SK-N-SH (cell line): ENCODE results near the gene OTUD5. TPM values are rescaled to one million over a fixed set of nuclear protein-coding genes. Genes with fewer than 3 reads are reported as not detected.
A peak's percentile ranks its signal among the peaks of the same experiment; 100 is the strongest.

Experiments
- CTCF ChIA-PET: fragments of 300-600, 350-600 bp; formaldehyde crosslinking; extraction: SDS; loops from one replicate; lab custom pipeline; 2021; lab: Yijun Ruan, JAX
- POLR2A ChIA-PET: fragments of 350-600 bp; sonication (Branson Sonifier 250); formaldehyde crosslinking; extraction: SDS; loops from one replicate; lab custom pipeline; 2020; ENCODE audit warnings: antibody characterized with exemption, inconsistent platforms; lab: Yijun Ruan, JAX
- DNase-seq: peaks from one replicate; pipeline ENCODE4 v3.0.0; 2012
- H2AFZ ChIP-seq: fragments of 200-600 bp; sonication (generic); 2 replicates; pipeline ENCODE4 v1.8.1; 2016; ENCODE audit warnings: antibody characterized with exemption, mild to moderate bottlenecking, low read depth
- H3F3A ChIP-seq: fragments of 200-600 bp; sonication (generic); replicated peaks from 2 replicates; pipeline ENCODE3; 2016; ENCODE audit warnings: antibody characterized with exemption, mild to moderate bottlenecking; ENCODE audit not compliant: insufficient read depth
- H3K27ac ChIP-seq, 2 experiments: fragments of 200-500 bp in 1 of 2; fragments of 200-600 bp in 1 of 2; sonication (Bioruptor generic) in 1 of 2; sonication (generic), shearing (Covaris generic) in 1 of 2; 2 replicates each; pipeline versions ENCODE4 v1.5.1 to v1.6.1; 2014 to 2016; ENCODE audit warnings: low read depth in 2 of 2, inconsistent platforms in 1 of 2, low read length in 1 of 2, mild to moderate bottlenecking in 1 of 2, mixed read lengths in 1 of 2
- H3K27me3 ChIP-seq: fragments of 200-600 bp; sonication (generic), shearing (Covaris generic); 2 replicates; pipeline ENCODE4 v1.6.1; 2016; ENCODE audit warnings: mixed run types; ENCODE audit not compliant: insufficient read depth
- H3K36me3 ChIP-seq, 2 experiments: fragments of 200-500 bp in 1 of 2; fragments of 200-600 bp in 1 of 2; sonication (Bioruptor generic) in 1 of 2; sonication (generic) in 1 of 2; replicated peaks in 1 of 2; 2 replicates each; pipeline versions ENCODE3 to v1.5.1; 2014 to 2016; ENCODE audit warnings: low read length in 1 of 2, mild to moderate bottlenecking in 1 of 2; ENCODE audit not compliant: insufficient read depth in 2 of 2, control insufficient read depth in 1 of 2
- H3K4me1 ChIP-seq, 2 experiments: fragments of 200-500 bp in 1 of 2; fragments of 200-600 bp in 1 of 2; sonication (Bioruptor generic) in 1 of 2; sonication (generic), shearing (Covaris generic) in 1 of 2; 2 replicates each; pipeline versions ENCODE4 v1.5.1 to v1.6.1; 2014 to 2016; ENCODE audit warnings: low read depth in 1 of 2, low read length in 1 of 2, mixed run types in 1 of 2; ENCODE audit not compliant: insufficient read depth in 2 of 2, control insufficient read depth in 1 of 2
- H3K4me2 ChIP-seq: fragments of 200-600 bp; sonication (generic), shearing (Covaris generic); 2 replicates; pipeline ENCODE4 v1.6.1; 2017; ENCODE audit warnings: mixed run types
- H3K4me3 ChIP-seq, 2 experiments: fragments of 200-500 bp in 1 of 2; fragments of 200-600 bp in 1 of 2; sonication (Bioruptor generic) in 1 of 2; sonication (generic), shearing (Covaris generic) in 1 of 2; 2 replicates each; pipeline versions ENCODE4 v1.5.1 to v1.8.1; 2014 to 2016; ENCODE audit warnings: low read depth in 2 of 2, inconsistent platforms in 1 of 2, low read length in 1 of 2, mild to moderate bottlenecking in 1 of 2, mixed read lengths in 1 of 2, moderate library complexity in 1 of 2
- H3K79me2 ChIP-seq: fragments of 200-600 bp; sonication (generic); 2 replicates; pipeline ENCODE4 v1.8.1; 2017; ENCODE audit warnings: mild to moderate bottlenecking; ENCODE audit not compliant: insufficient read depth
- H3K9ac ChIP-seq: fragments of 200-600 bp; sonication (generic); 2 replicates; pipeline ENCODE4 v1.6.1; 2017; ENCODE audit warnings: mixed run types
- H3K9me2 ChIP-seq: fragments of 200-600 bp; sonication (generic); 2 replicates; pipeline ENCODE4 v1.6.1; 2017; ENCODE audit warnings: mixed run types
- H3K9me3 ChIP-seq: fragments of 200-600 bp; sonication (generic); 2 replicates; pipeline ENCODE4 v1.6.1; 2017; ENCODE audit warnings: mixed run types, mild to moderate bottlenecking, moderate library complexity
- H4K20me1 ChIP-seq: fragments of 200-600 bp; sonication (generic); 2 replicates; pipeline ENCODE4 v1.6.1; 2017; ENCODE audit warnings: mild to moderate bottlenecking, mixed run types; ENCODE audit not compliant: insufficient read depth
- ELF1 ChIP-seq: IDR thresholded peaks from 2 replicates; pipeline ENCODE4 v1.4.0; 2012
- EZH2phosphoT487 ChIP-seq: fragments of 200-600 bp; sonication (generic); IDR thresholded peaks from 2 replicates; pipeline ENCODE4 v1.6.1; 2017; ENCODE audit warnings: low read depth, mixed run types, mild to moderate bottlenecking, antibody characterized with exemption, moderate library complexity, borderline replicate concordance
- FOSL2 ChIP-seq: IDR thresholded peaks from 2 replicates; pipeline ENCODE4 v1.4.0; 2012; ENCODE audit warnings: low read depth, mild to moderate bottlenecking, moderate library complexity, borderline replicate concordance
- FOXJ3 ChIP-seq: sonication (generic); formaldehyde crosslinking; IDR thresholded peaks from 2 replicates; pipeline ENCODE4 v1.5.1; 2020; ENCODE audit warnings: mild to moderate bottlenecking, missing genetic modification reagents
- FOXM1 ChIP-seq: IDR thresholded peaks from 2 replicates; pipeline ENCODE4 v1.4.0; 2012; ENCODE audit warnings: low read depth, mild to moderate bottlenecking
- GABPA ChIP-seq: IDR thresholded peaks from 2 replicates; pipeline ENCODE4 v1.4.0; 2012; ENCODE audit warnings: low read depth, mild to moderate bottlenecking
- JUND ChIP-seq: IDR thresholded peaks from 2 replicates; pipeline ENCODE4 v1.4.0; 2012
- MEF2A ChIP-seq: IDR thresholded peaks from 2 replicates; pipeline ENCODE4 v1.4.0; 2012; ENCODE audit warnings: low read depth, borderline replicate concordance
- POLR2AphosphoS5 ChIP-seq: IDR thresholded peaks from 2 replicates; pipeline ENCODE4 v1.6.1; 2012; ENCODE audit warnings: low read depth, low read length
- RAD21 ChIP-seq: IDR thresholded peaks from 2 replicates; pipeline ENCODE4 v1.6.1; 2012; ENCODE audit warnings: mild to moderate bottlenecking, low read length
- RFX5 ChIP-seq: IDR thresholded peaks from 2 replicates; pipeline ENCODE4 v1.6.1; 2012; ENCODE audit warnings: mild to moderate bottlenecking, improper control_type of control experiment, low read length
- RXRA ChIP-seq: IDR thresholded peaks from 2 replicates; pipeline ENCODE4 v1.4.0; 2012; ENCODE audit warnings: low read depth, mild to moderate bottlenecking, borderline replicate concordance
- SIN3A ChIP-seq: IDR thresholded peaks from 2 replicates; pipeline ENCODE4 v1.6.1; 2012; ENCODE audit warnings: low read depth, mild to moderate bottlenecking, low read length, moderate library complexity, borderline replicate concordance
- TCF12 ChIP-seq: IDR thresholded peaks from 2 replicates; pipeline ENCODE4 v1.4.0; 2012
- TEAD4 ChIP-seq: IDR thresholded peaks from 2 replicates; pipeline ENCODE4 v1.4.0; 2012; ENCODE audit warnings: mild to moderate bottlenecking, borderline replicate concordance; ENCODE audit not compliant: insufficient read depth
- YY1 ChIP-seq: IDR thresholded peaks from 2 replicates; pipeline ENCODE4 v1.4.0; 2012; ENCODE audit warnings: low read depth, mild to moderate bottlenecking
- WGBS: methylation state at CpG from one replicate; pipeline ENCODE4 v1.1.6; 2017; ENCODE audit warnings: low lambda C conversion rate; 5-methylcytosine and 5-hydroxymethylcytosine counted together
- polyA plus RNA-seq, 3 experiments: library from polyadenylated mRNA; depleted of rRNA; stranded (reverse); fragments of >200 nt; gene quantifications; 2 replicates each; pipeline ENCODE4 v1.2.3, GENCODE V29; 2012
- TF ChIP-seq, protein P1 (sequence below): fragments of 200-600 bp; sonication (generic); IDR thresholded peaks from 2 replicates; pipeline ENCODE4 v1.6.1; 2017; ENCODE audit warnings: antibody characterized with exemption, mild to moderate bottlenecking, moderate library complexity
- TF ChIP-seq, protein P2 (sequence below): IDR thresholded peaks from 2 replicates; pipeline ENCODE4 v1.4.0; 2012; ENCODE audit warnings: low read depth, borderline replicate concordance
- TF ChIP-seq, protein P3 (sequence below): IDR thresholded peaks from 2 replicates; pipeline ENCODE4 v1.6.1; 2012; ENCODE audit warnings: mild to moderate bottlenecking, low read depth, low read length, moderate library complexity
- TF ChIP-seq, protein P4 (sequence below): IDR thresholded peaks from 2 replicates; pipeline ENCODE4 v1.4.0; 2012; ENCODE audit warnings: low read depth
- TF ChIP-seq, protein P5 (sequence below): IDR thresholded peaks from 2 replicates; pipeline ENCODE4 v1.4.0; 2012; ENCODE audit warnings: low read depth, borderline replicate concordance

OTUD5 gene
- polyA plus RNA-seq, 1 of the 3 experiments (the other 2 are of a cell fraction), result 90.4 TPM

DNA sequence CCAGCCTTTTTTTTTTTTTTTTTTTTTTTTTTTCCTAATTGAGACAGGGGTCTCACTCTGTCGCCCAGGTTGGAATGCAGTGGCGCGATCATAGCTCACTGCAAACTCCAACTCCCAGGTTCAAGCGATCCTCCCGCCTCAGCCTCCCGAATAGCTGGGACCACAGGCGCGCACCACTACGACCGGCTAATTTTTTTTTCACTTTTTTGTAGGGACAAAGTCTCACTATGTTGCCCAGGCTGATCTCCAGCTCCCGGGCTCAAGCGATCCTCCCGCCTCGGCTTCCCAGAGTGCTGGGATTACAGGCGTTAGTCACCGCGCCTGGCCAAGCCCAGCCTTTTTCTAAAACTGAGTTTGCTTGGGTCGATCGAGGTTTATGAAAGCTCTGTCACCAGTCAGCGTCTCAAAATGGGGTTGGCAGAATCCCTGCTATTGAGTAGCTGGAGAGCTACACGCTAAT lies 1.3 kb upstream of the OTUD5 start (continued):
- TF ChIP-seq, protein P1, sequence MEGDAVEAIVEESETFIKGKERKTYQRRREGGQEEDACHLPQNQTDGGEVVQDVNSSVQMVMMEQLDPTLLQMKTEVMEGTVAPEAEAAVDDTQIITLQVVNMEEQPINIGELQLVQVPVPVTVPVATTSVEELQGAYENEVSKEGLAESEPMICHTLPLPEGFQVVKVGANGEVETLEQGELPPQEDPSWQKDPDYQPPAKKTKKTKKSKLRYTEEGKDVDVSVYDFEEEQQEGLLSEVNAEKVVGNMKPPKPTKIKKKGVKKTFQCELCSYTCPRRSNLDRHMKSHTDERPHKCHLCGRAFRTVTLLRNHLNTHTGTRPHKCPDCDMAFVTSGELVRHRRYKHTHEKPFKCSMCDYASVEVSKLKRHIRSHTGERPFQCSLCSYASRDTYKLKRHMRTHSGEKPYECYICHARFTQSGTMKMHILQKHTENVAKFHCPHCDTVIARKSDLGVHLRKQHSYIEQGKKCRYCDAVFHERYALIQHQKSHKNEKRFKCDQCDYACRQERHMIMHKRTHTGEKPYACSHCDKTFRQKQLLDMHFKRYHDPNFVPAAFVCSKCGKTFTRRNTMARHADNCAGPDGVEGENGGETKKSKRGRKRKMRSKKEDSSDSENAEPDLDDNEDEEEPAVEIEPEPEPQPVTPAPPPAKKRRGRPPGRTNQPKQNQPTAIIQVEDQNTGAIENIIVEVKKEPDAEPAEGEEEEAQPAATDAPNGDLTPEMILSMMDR, result no peak
- no peak for TF ChIP-seq POLR2AphosphoS5
- TF ChIP-seq ELF1, result no peak

DNA sequence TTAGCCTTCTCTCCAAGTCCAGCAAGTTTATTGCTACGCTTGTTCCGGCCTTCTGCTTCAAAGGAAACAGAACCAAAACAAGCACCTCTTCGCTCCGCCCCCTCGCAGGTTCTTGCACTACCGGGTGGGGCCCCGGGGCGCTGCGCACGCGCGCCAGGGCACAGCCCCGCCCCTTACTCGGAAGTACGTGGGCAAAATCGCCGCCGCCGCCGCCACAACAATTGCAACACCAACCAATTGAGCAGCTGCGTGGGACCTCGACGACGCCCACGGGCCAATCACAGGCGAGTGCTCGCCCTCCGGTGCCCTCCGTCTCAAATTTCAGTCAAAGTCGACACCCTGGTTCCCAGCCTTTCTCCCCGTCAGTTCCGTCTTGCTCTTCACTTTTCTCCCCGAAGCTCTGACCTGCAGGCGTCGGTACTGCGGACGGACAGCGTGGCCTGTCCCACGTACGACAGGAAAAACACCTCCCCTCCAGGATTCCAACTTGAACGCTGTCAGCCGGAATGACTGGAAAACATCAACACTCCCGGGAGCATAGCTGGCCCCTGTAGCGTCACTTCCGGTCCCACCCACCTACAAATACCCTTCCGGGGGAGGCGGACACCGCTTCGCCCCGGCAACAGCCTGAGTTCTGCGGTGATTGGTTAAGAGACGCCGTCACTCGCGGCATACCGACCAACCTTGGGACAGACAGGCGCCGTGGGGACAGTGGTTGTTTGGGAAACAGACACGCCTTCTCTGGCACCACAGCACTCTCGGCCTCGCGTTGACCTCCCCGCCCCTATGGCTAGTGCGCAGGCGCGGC lies 624 bp upstream of the OTUD5 start:
- Histone ChIP-seq H3K79me2 (peaks cover 42% of the 10 kb centered on the region), H3K9me2 (no peaks in the 10 kb centered on the region), H2AFZ (peak overlapping the region; percentile 85; the same call in 1 of the 2 replicates), H3K27ac (peak overlapping the region; percentile 99), H3K4me3 (peak overlapping the region; percentile 82 to 93), H3K36me3 (peaks cover 12 to 24% of the 10 kb centered on the region in 2 experiments), H3K9me3 (no peaks in the 10 kb centered on the region), H3K4me2 (peak overlapping the region; percentile 83), H3K27me3 (0 out of 2 replicates have a peak, but pooled peaks cover 4% of the 10 kb centered on the region), H3F3A (no peaks in the 10 kb centered on the region), H3K9ac (peak overlapping the region; percentile 97), H3K4me1 (peaks cover 10 to 45% of the 10 kb centered on the region in 2 experiments; a peak in 3 of 4 replicates), H4K20me1 (peaks cover 38% of the 10 kb centered on the region)
- peak; percentile 94 for DNase-seq
- CTCF ChIA-PET, result interaction anchor here (0.6 to 2.9 kb wide), 5 partner anchors 11 to 279 kb away, joined by 3 to 12 read pairs (median 3); no protein-coding TSS in a partner anchor
- 1% methylated on average over 33 of the region's 66 CpGs for WGBS
- POLR2A ChIA-PET, result interaction anchor here (0.6 to 1.7 kb wide), 4 partner anchors 14 to 61 kb away, joined by 3 to 6 read pairs (median 4); partner anchors contain the start of genes GRIPAP1 and KCND1
- peak; percentile 96 for TF ChIP-seq RFX5
- TF ChIP-seq, protein P2, sequence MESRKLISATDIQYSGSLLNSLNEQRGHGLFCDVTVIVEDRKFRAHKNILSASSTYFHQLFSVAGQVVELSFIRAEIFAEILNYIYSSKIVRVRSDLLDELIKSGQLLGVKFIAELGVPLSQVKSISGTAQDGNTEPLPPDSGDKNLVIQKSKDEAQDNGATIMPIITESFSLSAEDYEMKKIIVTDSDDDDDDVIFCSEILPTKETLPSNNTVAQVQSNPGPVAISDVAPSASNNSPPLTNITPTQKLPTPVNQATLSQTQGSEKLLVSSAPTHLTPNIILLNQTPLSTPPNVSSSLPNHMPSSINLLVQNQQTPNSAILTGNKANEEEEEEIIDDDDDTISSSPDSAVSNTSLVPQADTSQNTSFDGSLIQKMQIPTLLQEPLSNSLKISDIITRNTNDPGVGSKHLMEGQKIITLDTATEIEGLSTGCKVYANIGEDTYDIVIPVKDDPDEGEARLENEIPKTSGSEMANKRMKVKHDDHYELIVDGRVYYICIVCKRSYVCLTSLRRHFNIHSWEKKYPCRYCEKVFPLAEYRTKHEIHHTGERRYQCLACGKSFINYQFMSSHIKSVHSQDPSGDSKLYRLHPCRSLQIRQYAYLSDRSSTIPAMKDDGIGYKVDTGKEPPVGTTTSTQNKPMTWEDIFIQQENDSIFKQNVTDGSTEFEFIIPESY, result no peak
- TF ChIP-seq YY1, result no peak
- peak; percentile 70 for TF ChIP-seq ELF1
- TF ChIP-seq RAD21, result no peak
- no peak for TF ChIP-seq JUND
- TF ChIP-seq FOXJ3, result 0 out of 2 replicates have a peak, but pooled peaks have one; percentile 61
- TF ChIP-seq FOSL2, result no peak
- TF ChIP-seq FOXM1, result no peak
- TF ChIP-seq, protein P3, sequence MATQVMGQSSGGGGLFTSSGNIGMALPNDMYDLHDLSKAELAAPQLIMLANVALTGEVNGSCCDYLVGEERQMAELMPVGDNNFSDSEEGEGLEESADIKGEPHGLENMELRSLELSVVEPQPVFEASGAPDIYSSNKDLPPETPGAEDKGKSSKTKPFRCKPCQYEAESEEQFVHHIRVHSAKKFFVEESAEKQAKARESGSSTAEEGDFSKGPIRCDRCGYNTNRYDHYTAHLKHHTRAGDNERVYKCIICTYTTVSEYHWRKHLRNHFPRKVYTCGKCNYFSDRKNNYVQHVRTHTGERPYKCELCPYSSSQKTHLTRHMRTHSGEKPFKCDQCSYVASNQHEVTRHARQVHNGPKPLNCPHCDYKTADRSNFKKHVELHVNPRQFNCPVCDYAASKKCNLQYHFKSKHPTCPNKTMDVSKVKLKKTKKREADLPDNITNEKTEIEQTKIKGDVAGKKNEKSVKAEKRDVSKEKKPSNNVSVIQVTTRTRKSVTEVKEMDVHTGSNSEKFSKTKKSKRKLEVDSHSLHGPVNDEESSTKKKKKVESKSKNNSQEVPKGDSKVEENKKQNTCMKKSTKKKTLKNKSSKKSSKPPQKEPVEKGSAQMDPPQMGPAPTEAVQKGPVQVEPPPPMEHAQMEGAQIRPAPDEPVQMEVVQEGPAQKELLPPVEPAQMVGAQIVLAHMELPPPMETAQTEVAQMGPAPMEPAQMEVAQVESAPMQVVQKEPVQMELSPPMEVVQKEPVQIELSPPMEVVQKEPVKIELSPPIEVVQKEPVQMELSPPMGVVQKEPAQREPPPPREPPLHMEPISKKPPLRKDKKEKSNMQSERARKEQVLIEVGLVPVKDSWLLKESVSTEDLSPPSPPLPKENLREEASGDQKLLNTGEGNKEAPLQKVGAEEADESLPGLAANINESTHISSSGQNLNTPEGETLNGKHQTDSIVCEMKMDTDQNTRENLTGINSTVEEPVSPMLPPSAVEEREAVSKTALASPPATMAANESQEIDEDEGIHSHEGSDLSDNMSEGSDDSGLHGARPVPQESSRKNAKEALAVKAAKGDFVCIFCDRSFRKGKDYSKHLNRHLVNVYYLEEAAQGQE, result 0 out of 2 replicates have a peak, but pooled peaks have one; percentile 5
- TF ChIP-seq EZH2phosphoT487, result no peak
- no peak for TF ChIP-seq MEF2A
- TF ChIP-seq, protein P4, sequence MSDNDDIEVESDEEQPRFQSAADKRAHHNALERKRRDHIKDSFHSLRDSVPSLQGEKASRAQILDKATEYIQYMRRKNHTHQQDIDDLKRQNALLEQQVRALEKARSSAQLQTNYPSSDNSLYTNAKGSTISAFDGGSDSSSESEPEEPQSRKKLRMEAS, result peak; percentile 11; the same call in 1 of the 2 replicates
- no peak for TF ChIP-seq TEAD4
- TF ChIP-seq RXRA, result peak; percentile 5; the same call in 1 of the 2 replicates
- TF ChIP-seq, protein P5, sequence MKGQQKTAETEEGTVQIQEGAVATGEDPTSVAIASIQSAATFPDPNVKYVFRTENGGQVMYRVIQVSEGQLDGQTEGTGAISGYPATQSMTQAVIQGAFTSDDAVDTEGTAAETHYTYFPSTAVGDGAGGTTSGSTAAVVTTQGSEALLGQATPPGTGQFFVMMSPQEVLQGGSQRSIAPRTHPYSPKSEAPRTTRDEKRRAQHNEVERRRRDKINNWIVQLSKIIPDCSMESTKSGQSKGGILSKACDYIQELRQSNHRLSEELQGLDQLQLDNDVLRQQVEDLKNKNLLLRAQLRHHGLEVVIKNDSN, result no peak
- no peak for TF ChIP-seq SIN3A
- TF ChIP-seq TCF12, result peak; percentile 57
- TF ChIP-seq GABPA, result peak; percentile 90
